Keratinocyte (primary cell): ENCODE results near the gene CPAMD8. TPM values are rescaled to one million over a fixed set of nuclear protein-coding genes. Genes with fewer than 3 reads are reported as not detected.

Source experiments
- DNase-seq: peaks from one replicate; pipeline ENCODE4 v3.0.0-alpha.2; 2011; ENCODE audit warnings: low read depth, missing footprints, low spot score
- FAIRE-seq: peaks from 2 replicates; lab custom pipeline; 2011; peaks lifted over from hg19 to GRCh38; lab: Jason Lieb, UNC
- H2AFZ ChIP-seq: 2 replicates; pipeline ENCODE4 v1.6.0; 2012; ENCODE audit warnings: low read length, control low read depth, inconsistent platforms; ENCODE audit not compliant: control insufficient read depth
- H3K27ac ChIP-seq: 2 replicates; pipeline ENCODE4 v1.5.1; 2011; ENCODE audit warnings: low read length; ENCODE audit not compliant: control insufficient read depth, insufficient read depth
- H3K27me3 ChIP-seq: 3 replicates; pipeline ENCODE4 v1.6.0; 2011; ENCODE audit warnings: low read length; ENCODE audit not compliant: control insufficient read depth, insufficient read depth; ENCODE audit errors: extremely low read depth
- H3K36me3 ChIP-seq, 2 experiments: 2 replicates in 1 of 2; 3 replicates in 1 of 2; pipeline ENCODE4 v1.5.1; 2011; ENCODE audit warnings: low read length in 2 of 2, mild to moderate bottlenecking in 1 of 2; ENCODE audit not compliant: control insufficient read depth in 2 of 2, insufficient read depth in 2 of 2; ENCODE audit errors: extremely low read depth in 1 of 2
- H3K4me1 ChIP-seq: 3 replicates; pipeline ENCODE4 v1.5.1; 2011; ENCODE audit warnings: low read length; ENCODE audit not compliant: control insufficient read depth, insufficient read depth; ENCODE audit errors: extremely low read depth
- H3K4me2 ChIP-seq: 3 replicates; pipeline ENCODE4 v1.6.0; 2011; ENCODE audit warnings: low read depth, low read length; ENCODE audit not compliant: control insufficient read depth, insufficient read depth; ENCODE audit errors: extremely low read depth
- H3K4me3 ChIP-seq, 3 experiments: fragments of 200-600 bp in 1 of 3; sonication (generic) in 1 of 3; 2 replicates in 2 of 3; 3 replicates in 1 of 3; pipeline ENCODE4 v1.5.1; 2011 to 2016; ENCODE audit warnings: low read length in 3 of 3, mild to moderate bottlenecking in 3 of 3, control low read depth in 2 of 3, inconsistent platforms in 1 of 3, low read depth in 1 of 3, mixed read lengths in 1 of 3, mixed run types in 1 of 3, moderate library complexity in 1 of 3; ENCODE audit not compliant: control insufficient read depth in 2 of 3, insufficient read depth in 2 of 3; ENCODE audit errors: extremely low read depth in 1 of 3
- H3K79me2 ChIP-seq: 2 replicates; pipeline ENCODE4 v1.6.0; 2012; ENCODE audit warnings: low read length; ENCODE audit not compliant: control insufficient read depth, insufficient read depth
- H3K9ac ChIP-seq: 3 replicates; pipeline ENCODE4 v1.6.0; 2011; ENCODE audit warnings: low read length; ENCODE audit not compliant: control insufficient read depth, insufficient read depth; ENCODE audit errors: extremely low read depth
- H3K9me1 ChIP-seq: 3 replicates; pipeline ENCODE4 v1.6.0; 2011; ENCODE audit warnings: low read length; ENCODE audit not compliant: control insufficient read depth, insufficient read depth; ENCODE audit errors: extremely low read depth
- H3K9me3 ChIP-seq: 2 replicates; pipeline ENCODE4 v1.5.1; 2012; ENCODE audit warnings: low read depth, low read length; ENCODE audit not compliant: control insufficient read depth
- H4K20me1 ChIP-seq: 3 replicates; pipeline ENCODE4 v1.6.0; 2011; ENCODE audit warnings: low read length; ENCODE audit not compliant: control insufficient read depth, insufficient read depth; ENCODE audit errors: extremely low read depth
- EZH2 ChIP-seq: IDR thresholded peaks from one replicate; pipeline ENCODE4 v1.6.1; 2012; ENCODE audit warnings: inconsistent platforms, mild to moderate bottlenecking, low read length, moderate library complexity
- dilution Hi-C: fragments of 300-500 bp; cut with MboI; formaldehyde crosslinking; loops from one replicate; pipeline ENCODE4 v1.7.0; 2020; ENCODE audit warnings: low sequenced_read_pairs; ENCODE audit not compliant: extremely low pct_ligation_motif_present
- polyA plus RNA-seq, 5 experiments: library from polyadenylated mRNA; depleted of rRNA in 3 of 5; stranded (reverse) in 3 of 5; stranded (forward) in 1 of 5; unstranded in 1 of 5; fragments of >200 nt; gene quantifications; 1 replicate in 1 of 5; 2 replicates in 3 of 5; 3 replicates in 1 of 5; pipeline versions ENCODE4 v1.2.1 to v1.2.3, GENCODE V29; 2011 to 2012; ENCODE audit warnings: missing spikeins in 2 of 5, low read depth in 1 of 5, low replicate concordance in 1 of 5
- TF ChIP-seq, protein P1 (sequence below), 3 experiments: IDR thresholded peaks in 1 of 3; conservative IDR thresholded peaks in 1 of 3; optimal IDR thresholded peaks in 1 of 3; 2 replicates in 2 of 3; 3 replicates in 1 of 3; pipeline versions ENCODE3 to v1.5.1; 2011; ENCODE audit warnings: low read length in 3 of 3, mild to moderate bottlenecking in 3 of 3, moderate library complexity in 2 of 3, control low read depth in 1 of 3, inconsistent platforms in 1 of 3; ENCODE audit not compliant: insufficient read depth in 2 of 3; ENCODE audit errors: extremely low read depth in 1 of 3

Gene CPAMD8
- polyA plus RNA-seq, 1 donor (not counting 4 experiments of a cell fraction or from before 2014, with no cell fraction given), result 0.38 TPM

DNA sequence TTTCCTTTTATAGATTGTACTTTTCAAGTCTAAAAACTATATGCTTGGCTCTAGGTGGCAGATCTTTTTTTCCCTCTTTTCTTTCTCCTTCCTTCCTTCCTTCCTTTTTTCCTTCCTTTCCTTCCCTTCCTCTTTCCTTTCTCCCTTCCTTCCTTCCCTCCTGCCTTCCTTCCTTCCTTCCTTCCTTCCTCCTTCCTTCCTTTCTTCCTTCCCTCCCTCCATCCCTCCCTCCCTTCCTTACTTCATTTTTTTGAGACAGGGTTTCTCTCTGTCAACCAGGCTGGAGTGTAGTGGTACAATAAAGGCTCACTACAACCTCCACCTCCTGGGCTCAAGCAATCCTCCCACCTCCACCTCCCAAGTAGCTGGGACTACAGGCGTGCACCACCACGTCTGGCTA, 89.7 kb downstream of the CPAMD8 start:
- dilution Hi-C loops, result no loop called here
- H3K27ac ChIP-seq, result no peak overlapping the region
- no peaks in the 10 kb centered on the region for H3K9me3 ChIP-seq
- no peaks in the 10 kb centered on the region for H4K20me1 ChIP-seq
- H3K79me2 ChIP-seq, result no peaks in the 10 kb centered on the region
- no peak overlapping the region for H3K4me3 ChIP-seq
- FAIRE-seq, result no peak
- H3K4me1 ChIP-seq, result no peaks in the 10 kb centered on the region
- no peaks in the 10 kb centered on the region for H3K27me3 ChIP-seq
- no peak for TF ChIP-seq EZH2
- TF ChIP-seq, protein P1, sequence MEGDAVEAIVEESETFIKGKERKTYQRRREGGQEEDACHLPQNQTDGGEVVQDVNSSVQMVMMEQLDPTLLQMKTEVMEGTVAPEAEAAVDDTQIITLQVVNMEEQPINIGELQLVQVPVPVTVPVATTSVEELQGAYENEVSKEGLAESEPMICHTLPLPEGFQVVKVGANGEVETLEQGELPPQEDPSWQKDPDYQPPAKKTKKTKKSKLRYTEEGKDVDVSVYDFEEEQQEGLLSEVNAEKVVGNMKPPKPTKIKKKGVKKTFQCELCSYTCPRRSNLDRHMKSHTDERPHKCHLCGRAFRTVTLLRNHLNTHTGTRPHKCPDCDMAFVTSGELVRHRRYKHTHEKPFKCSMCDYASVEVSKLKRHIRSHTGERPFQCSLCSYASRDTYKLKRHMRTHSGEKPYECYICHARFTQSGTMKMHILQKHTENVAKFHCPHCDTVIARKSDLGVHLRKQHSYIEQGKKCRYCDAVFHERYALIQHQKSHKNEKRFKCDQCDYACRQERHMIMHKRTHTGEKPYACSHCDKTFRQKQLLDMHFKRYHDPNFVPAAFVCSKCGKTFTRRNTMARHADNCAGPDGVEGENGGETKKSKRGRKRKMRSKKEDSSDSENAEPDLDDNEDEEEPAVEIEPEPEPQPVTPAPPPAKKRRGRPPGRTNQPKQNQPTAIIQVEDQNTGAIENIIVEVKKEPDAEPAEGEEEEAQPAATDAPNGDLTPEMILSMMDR (optimal IDR thresholded peaks at IDR 0.05 in 1 of 3, IDR thresholded peaks at IDR 0.05 in 1 of 3, conservative IDR thresholded peaks at IDR 0.05 in 1 of 3; ENCODE audit: extremely low read depth in 1 of 3, insufficient read depth in 2 of 3, low read length in 3 of 3), result no peak
- H3K9ac ChIP-seq, result no peak overlapping the region
- DNase-seq, result no peak
- no peak overlapping the region for H2AFZ ChIP-seq
- H3K4me2 ChIP-seq, result no peak overlapping the region
- H3K9me1 ChIP-seq, result no peaks in the 10 kb centered on the region
- no peaks in the 10 kb centered on the region for H3K36me3 ChIP-seq

DNA sequence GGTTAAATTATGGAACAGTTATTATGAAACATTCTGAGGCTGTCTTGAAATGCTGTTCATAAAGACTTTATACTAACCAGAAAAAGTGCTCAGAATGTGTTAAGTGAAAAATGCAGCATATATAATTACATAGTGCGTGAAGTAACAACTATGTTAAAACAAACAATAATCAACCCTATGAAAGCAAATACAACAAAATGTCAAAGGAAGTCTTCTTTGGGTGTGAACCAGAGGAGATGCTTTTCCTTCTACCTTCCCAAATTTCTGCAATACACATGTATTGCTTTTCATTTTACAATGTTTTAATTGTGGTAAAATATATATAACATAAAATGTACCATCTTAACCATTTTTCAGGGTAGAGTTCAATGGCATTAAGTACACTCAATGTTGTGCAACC, 92.1 kb downstream of the CPAMD8 start:
- Histone ChIP-seq H3K4me1 (no peaks in the 10 kb centered on the region), H3K9ac (no peak overlapping the region), H3K27me3 (no peaks in the 10 kb centered on the region), H3K27ac (no peak overlapping the region), H4K20me1 (no peaks in the 10 kb centered on the region), H3K4me3 (no peak overlapping the region), H3K36me3 (no peaks in the 10 kb centered on the region), H3K9me1 (no peaks in the 10 kb centered on the region), H2AFZ (no peak overlapping the region), H3K9me3 (no peaks in the 10 kb centered on the region), H3K4me2 (no peak overlapping the region), H3K79me2 (no peaks in the 10 kb centered on the region)
- FAIRE-seq (no peak), DNase-seq (no peak)
- TF ChIP-seq, protein P1 (optimal IDR thresholded peaks at IDR 0.05 in 1 of 3, IDR thresholded peaks at IDR 0.05 in 1 of 3, conservative IDR thresholded peaks at IDR 0.05 in 1 of 3; ENCODE audit: extremely low read depth in 1 of 3, insufficient read depth in 2 of 3, low read length in 3 of 3), result no peak
- TF ChIP-seq EZH2, result no peak
- dilution Hi-C loops, result no loop called here
